Neutrophil (primary cell): ENCODE results near the gene ATP5F1D.
A peak's percentile ranks its signal among the peaks of the same experiment; 100 is the strongest.

ENCODE experiments used
- H3K27ac ChIP-seq: fragments of 200-600 bp; sonication (generic); 2 replicates; pipeline ENCODE4 v1.5.1; 2016; ENCODE audit warnings: mild to moderate bottlenecking, moderate library complexity
- H3K27me3 ChIP-seq: fragments of 200-600 bp; sonication (generic); 2 replicates; pipeline ENCODE4 v1.6.0; 2016; ENCODE audit warnings: mild to moderate bottlenecking
- H3K36me3 ChIP-seq: fragments of 200-600 bp; sonication (generic); 2 replicates; pipeline ENCODE4 v1.5.1; 2017
- H3K4me1 ChIP-seq, 2 experiments: fragments of 200-600 bp in 1 of 2; sonication (generic) in 1 of 2; 1 replicate in 1 of 2; 2 replicates in 1 of 2; pipeline versions ENCODE4 v1.5.1 to v1.6.1; 2013 to 2016; ENCODE audit warnings: low read depth in 1 of 2, low read length in 1 of 2, mild to moderate bottlenecking in 1 of 2, moderate library complexity in 1 of 2; ENCODE audit not compliant: control insufficient read depth in 1 of 2, insufficient read depth in 1 of 2
- H3K4me3 ChIP-seq, 2 experiments: fragments of 200-600 bp in 1 of 2; sonication (generic) in 1 of 2; 1 replicate in 1 of 2; 2 replicates in 1 of 2; pipeline ENCODE4 v1.5.1; 2013 to 2016; ENCODE audit warnings: low read depth in 1 of 2, low read length in 1 of 2, mild to moderate bottlenecking in 1 of 2, moderate library complexity in 1 of 2
- H3K9me3 ChIP-seq: fragments of 200-600 bp; sonication (generic); 2 replicates; pipeline ENCODE4 v1.5.1; 2016
- TF ChIP-seq, protein P1 (sequence below): fragments of 200-600 bp; sonication (generic); IDR thresholded peaks from 2 replicates; pipeline ENCODE4 v1.5.1; 2016; ENCODE audit warnings: antibody characterized with exemption

Gene ATP5F1D

DNA sequence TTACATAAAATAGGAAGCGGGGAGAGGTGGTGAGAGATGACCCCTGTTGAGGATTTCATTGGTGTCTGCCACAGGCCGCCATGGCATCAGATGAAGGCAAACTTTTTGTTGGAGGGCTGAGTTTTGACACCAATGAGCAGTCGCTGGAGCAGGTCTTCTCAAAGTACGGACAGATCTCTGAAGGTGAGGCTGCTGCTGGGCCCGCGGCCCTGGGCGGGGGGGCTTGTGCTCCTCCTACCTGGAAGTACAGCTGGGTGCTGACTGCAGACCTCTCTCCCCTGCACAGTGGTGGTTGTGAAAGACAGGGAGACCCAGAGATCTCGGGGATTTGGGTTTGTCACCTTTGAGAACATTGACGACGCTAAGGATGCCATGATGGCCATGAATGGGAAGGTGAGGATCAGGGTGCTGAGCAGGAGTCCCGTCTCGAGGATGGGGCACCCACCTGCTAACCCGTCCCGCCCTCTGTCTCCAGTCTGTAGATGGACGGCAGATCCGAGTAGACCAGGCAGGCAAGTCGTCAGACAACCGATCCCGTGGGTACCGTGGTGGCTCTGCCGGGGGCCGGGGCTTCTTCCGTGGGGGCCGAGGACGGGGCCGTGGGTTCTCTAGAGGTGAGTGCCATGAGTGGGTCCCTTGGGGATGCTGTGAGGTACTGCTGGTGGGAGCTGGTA, 29.4 kb downstream of the ATP5F1D start:
- TF ChIP-seq, protein P1, sequence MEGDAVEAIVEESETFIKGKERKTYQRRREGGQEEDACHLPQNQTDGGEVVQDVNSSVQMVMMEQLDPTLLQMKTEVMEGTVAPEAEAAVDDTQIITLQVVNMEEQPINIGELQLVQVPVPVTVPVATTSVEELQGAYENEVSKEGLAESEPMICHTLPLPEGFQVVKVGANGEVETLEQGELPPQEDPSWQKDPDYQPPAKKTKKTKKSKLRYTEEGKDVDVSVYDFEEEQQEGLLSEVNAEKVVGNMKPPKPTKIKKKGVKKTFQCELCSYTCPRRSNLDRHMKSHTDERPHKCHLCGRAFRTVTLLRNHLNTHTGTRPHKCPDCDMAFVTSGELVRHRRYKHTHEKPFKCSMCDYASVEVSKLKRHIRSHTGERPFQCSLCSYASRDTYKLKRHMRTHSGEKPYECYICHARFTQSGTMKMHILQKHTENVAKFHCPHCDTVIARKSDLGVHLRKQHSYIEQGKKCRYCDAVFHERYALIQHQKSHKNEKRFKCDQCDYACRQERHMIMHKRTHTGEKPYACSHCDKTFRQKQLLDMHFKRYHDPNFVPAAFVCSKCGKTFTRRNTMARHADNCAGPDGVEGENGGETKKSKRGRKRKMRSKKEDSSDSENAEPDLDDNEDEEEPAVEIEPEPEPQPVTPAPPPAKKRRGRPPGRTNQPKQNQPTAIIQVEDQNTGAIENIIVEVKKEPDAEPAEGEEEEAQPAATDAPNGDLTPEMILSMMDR, result no peak
- Histone ChIP-seq H3K27ac (peak overlapping the region; percentile 99), H3K4me3 (peak overlapping the region; percentile 76 to 80), H3K4me1 (peaks cover 81 to 92% of the 10 kb centered on the region in 2 experiments), H3K9me3 (no peaks in the 10 kb centered on the region), H3K36me3 (peaks cover 45% of the 10 kb centered on the region), H3K27me3 (peaks cover 8% of the 10 kb centered on the region)

- Histone ChIP-seq H3K36me3 (peaks cover 45% of the 10 kb centered on the region), H3K4me1 (peaks cover 85 to 92% of the 10 kb centered on the region in 2 experiments), H3K27me3 (peaks cover 8% of the 10 kb centered on the region), H3K27ac (peak overlapping the region; percentile 99), H3K9me3 (no peaks in the 10 kb centered on the region), H3K4me3 (peak overlapping the region; percentile 76 to 80)
- TF ChIP-seq, protein P1, result no peak
These were observed 30.2 kb downstream of the ATP5F1D start for GRCh38 chr19:1271528-1272422.

DNA sequence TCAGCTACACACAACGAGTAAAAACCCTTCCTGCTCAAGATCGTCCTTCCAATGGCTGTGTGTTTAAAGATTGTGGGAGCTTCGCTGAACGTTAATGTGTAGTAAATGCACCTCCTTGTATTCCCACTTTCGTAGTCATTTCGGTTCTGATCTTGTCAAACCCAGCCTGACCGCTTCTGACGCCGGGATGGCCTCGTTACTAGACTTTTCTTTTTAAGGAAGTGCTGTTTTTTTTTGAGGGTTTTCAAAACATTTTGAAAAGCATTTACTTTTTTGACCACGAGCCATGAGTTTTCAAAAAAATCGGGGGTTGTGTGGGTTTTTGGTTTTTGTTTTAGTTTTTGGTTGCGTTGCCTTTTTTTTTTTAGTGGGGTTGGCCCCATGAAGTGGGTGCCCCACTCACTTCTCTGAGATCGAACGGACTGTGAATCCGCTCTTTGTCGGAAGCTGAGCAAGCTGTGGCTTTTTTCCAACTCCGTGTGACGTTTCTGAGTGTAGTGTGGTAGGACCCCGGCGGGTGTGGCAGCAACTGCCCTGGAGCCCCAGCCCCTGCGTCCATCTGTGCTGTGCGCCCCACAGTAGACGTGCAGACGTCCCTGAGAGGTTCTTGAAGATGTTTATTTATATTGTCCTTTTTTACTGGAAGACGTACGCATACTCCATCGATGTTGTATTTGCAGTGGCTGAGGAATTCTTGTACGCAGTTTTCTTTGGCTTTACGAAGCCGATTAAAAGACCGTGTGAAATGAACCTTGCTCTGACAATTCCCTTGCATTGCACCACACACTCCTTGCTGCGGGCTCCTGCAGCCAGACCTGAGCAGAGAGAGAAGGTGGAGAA, 31.1 kb downstream of the ATP5F1D start:
- H3K36me3 ChIP-seq, result peaks cover 45% of the 10 kb centered on the region
- H3K9me3 ChIP-seq, result no peaks in the 10 kb centered on the region
- TF ChIP-seq, protein P1, result no peak
- peaks cover 2% of the 10 kb centered on the region for H3K27me3 ChIP-seq
- H3K4me1 ChIP-seq, result peaks cover 81 to 88% of the 10 kb centered on the region in 2 experiments
- H3K27ac ChIP-seq, result peak overlapping the region; percentile 99
- H3K4me3 ChIP-seq, result peak overlapping the region; percentile 76 to 80

DNA sequence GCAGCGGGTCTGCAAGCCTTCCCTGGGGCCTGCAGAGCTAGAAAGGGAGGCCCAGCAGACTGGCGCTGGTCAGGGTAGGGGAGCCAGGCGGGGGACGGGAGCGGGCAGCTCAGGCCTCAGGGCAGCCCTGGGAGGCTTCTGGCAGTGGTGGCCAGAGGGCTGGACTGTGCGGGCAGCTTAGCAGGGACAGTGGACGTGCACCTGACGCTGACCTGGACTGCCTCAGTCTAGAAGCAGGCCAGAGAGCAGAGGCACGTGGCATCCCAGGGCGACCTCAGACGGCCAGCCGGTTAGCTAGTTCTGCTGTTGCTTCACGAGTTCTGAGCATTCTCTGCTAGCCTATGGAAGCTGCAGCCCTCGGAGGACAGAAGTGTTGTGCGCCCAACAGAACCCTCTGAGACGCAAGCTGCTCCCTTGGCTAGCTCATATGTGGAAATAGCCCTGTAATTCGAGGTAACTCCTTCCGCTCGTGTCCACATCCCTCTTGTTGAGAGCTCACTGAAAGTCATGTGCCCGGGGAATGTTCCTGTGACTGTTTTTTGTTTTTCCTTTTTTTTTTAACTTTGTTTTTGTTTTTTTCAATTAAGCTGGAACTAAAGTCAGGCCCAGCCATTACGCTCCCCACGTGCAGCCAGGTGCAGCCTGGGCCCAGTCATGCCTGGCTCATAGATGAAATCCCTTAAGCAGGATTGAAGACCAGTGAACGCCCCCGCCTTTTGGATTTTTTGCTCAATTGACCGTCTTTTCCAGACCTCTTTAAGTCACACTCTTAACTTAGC, 31.9 kb downstream of the ATP5F1D start:
- Histone ChIP-seq H3K9me3 (no peaks in the 10 kb centered on the region), H3K4me3 (peak overlapping the region; percentile 34 to 80), H3K27ac (peak overlapping the region; percentile 99), H3K4me1 (peaks cover 73 to 80% of the 10 kb centered on the region in 2 experiments), H3K36me3 (peaks cover 45% of the 10 kb centered on the region), H3K27me3 (no peaks in the 10 kb centered on the region)
- TF ChIP-seq, protein P1, result no peak
